GM18861 (cell line): ENCODE results near the gene PRAMEF17.
"Not testable (repeated sequence)": the region's sequence is repeated elsewhere in the genome, so short reads cannot be mapped to it uniquely, and the experiment has no call there.

Experiments
- ATAC-seq: cut with Tn5 transposase; IDR thresholded peaks from one replicate; pipeline ENCODE4 v1.9.1; 2021; ENCODE audit not compliant: unreplicated experiment

The PRAMEF17 gene

DNA sequence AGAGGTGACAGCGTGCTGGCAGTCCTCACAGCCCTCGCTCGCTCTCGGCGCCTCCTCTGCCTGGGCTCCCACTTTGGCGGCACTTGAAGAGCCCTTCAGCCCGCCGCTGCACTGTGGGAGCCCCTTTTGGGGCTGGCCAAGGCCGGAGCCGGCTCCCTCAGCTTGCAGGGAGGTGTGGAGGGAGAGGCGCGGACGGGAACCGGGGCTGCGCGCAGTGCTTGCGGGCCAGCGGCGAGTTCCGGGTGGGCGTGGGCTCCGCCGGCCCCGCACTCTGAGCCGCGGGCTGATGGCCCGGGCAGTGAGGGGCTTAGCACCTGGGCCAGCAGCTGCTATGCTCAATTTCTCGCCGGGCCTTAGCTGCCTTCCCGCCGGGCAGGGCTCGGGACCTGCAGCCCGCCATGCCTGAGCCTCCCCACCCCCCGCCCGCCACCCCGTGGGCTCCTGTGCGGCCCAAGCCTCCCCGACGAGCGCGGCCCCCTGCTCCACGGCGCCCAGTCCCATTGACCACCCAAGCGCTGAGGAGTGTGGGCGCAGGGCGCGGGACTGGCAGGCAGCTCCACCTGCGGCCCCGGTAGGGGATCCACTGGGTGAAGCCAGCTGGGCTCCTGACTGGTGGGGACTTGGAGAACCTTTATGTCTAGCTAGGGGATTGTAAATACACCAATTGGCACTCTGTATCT, 49.8 kb downstream of the PRAMEF17 start:
- not testable (repeated sequence) for ATAC-seq
